Measurements from ENCODE around the gene TSC2.

The TSC2 gene

DNA sequence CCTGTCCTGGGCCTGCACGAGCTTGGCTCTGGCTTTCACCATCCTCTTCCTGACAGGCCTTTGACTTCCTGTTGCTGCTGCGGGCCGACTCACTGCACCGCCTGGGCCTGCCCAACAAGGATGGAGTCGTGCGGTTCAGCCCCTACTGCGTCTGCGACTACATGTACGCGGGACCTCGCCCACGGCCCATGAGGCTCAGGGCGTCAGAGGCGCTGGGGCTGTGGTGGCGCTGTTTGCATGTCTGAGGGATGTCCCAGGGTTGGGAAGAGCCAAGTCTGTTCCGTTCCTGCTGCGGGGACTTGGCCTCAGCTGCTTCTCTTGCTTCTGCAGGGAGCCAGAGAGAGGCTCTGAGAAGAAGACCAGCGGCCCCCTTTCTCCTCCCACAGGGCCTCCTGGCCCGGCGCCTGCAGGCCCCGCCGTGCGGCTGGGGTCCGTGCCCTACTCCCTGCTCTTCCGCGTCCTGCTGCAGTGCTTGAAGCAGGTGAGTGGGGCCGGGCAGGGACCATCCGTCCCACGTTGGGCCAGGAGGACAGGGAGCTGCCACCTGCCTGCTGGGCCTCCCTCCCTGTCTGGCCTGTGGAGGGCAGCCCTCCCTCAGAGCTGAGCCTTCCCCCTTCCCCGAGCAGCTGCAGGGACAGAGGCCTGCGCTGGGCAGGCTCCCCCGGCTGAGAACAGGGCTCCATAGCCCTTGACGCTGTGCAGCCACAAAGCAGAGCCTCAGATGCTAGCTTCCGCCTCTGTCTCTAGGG lies 23.8 kb downstream of the TSC2 start:
- DNase-seq (ENCODE audit: low read depth) = no peak

DNA sequence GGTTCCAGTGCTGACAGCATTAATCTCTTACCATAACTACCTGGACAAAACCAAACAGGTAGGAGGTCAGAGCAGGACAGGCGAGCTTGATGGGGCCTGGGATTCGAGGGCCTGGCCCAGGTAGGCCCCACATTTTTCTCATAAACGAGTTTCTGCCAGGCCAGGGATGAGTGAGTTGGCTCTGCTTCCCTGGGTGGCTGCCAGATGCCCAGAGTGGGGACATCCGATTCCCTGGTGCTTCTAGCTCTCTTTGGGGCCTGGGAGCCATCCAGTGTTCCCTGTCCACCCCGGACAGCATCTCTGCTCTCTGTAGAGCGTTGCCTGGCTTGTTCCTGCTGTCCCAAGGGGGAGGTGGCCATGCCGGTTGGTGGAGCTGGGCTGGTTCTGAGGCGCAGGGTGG lies 25.1 kb downstream of the TSC2 start:
- no peak for DNase-seq (ENCODE audit: low read depth)

DNA sequence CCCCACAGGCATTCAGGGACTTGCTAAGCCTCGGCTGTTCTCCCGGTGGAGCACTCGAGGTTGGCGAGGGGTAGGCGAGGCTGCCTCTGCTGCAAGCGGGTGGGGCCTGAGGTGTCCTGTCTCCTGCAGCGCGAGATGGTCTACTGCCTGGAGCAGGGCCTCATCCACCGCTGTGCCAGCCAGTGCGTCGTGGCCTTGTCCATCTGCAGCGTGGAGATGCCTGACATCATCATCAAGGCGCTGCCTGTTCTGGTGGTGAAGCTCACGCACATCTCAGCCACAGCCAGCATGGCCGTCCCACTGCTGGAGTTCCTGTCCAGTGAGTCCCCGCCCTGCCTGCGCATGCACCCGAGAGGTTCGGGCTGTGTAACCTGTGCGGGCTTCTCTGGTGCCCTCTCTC lies 26.3 kb downstream of the TSC2 start:
- no peak for DNase-seq (ENCODE audit: low read depth)

DNA sequence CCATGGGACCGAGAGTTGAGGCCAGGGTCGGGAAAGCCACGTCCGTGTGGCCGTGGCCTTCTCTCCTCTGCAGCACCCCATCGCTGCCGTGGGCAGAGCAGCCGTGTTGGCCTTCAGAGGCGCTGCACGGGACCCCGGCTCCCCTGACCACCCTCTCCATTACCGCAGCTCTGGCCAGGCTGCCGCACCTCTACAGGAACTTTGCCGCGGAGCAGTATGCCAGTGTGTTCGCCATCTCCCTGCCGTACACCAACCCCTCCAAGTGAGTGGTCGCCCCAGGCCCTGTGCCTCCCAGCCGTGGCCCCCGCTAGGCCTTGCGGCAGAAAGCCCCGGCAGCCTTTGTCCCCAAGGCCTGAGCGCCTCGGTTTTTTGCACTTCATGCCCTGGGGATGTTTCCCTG lies 27.8 kb downstream of the TSC2 start:
- no peak for DNase-seq (ENCODE audit: low read depth)

DNA sequence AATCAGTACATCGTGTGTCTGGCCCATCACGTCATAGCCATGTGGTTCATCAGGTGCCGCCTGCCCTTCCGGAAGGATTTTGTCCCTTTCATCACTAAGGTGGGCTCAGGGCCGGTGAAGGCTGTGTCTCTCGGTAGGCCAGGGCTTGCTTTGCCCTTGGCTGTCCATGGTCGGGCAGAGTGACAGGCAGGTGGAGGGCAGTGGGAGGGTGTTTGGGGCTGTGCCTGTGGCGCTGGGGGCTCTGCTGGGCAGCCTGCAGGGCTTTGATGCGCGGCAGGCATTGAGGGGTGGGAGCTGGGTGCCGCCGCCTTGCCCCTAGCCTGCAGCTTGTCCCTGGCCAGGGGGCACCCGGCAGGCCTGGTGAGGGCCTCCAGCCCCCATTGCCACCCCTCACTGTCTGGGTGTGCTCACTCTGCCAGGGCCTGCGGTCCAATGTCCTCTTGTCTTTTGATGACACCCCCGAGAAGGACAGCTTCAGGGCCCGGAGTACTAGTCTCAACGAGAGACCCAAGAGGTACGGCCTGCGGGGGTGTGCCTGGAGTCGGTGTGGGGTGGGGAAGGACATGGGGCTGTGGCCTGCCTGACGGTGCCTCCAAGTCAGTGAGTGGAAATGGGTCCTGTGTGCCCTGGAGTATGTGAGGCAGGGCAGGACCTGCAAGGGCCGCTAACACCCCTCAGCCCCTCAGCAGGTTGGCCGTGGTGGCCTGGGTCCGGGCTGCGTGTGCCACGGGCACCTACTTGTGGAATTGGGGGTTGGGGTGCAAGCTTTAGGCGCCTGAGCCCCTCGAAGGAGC lies 28.5 kb downstream of the TSC2 start:
- no peak for DNase-seq (ENCODE audit: low read depth)

DNA sequence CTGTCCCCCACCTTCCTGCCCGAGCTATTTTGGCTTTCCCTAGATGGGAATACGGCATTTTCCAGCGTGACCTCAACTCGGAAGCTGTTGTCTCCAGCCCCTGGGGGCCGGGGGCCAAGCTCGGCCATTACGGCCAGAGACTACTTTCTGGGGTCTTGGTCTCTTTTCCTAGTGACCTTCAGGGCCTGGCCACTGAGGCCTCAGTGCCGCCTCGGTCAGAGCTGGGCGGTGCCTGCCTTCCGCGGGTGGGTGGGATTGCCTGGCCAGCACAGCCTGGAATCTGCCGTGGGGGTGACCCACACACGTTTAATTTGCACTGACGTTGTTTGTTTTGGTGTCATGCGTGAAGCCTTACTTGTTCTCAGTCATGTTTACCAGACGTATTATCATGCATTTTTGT lies 29.2 kb downstream of the TSC2 start:
- no peak for DNase-seq (ENCODE audit: low read depth)

DNA sequence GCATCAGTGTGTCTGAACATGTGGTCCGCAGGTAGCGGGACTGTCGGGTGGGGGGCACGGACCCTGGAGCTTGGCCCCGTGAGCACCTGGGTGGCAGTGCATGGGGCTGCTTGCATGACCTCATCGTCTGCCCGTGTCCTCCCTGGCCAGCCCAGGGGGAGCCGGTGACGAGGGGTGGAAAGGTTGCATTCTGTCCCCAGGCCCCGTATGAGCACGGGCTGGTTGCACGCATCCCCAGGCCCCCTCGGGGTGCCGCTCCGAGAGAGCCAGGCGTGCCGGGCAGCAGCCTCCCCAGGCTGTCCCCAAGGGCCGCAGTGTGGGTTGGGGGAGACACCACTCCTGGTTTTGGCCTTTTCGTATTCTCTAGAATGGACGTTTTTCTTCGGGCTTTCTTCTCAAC lies 29.9 kb downstream of the TSC2 start:
- no peak for DNase-seq (ENCODE audit: low read depth)

DNA sequence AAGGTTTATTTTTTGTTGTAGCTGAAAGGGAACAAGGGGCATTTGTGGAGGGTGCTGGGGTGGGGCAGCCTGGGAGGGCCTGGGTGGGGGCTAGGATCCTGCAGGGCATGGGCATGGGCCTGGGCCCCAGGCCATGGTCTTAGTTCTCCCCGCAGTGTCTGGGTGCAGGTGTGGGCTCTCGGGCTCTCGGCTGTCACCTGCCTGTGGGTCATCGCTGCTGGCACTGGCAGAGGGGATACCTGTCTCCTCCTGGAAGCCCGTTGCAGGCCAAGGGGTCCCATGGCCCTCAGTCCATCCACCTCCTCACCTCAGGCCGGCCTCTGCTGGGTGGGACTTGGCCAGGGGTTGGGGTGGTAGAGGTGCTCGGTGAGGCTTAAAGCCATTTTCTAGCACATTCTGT lies 30.3 kb downstream of the TSC2 start:
- DNase-seq (ENCODE audit: low read depth) = no peak

DNA sequence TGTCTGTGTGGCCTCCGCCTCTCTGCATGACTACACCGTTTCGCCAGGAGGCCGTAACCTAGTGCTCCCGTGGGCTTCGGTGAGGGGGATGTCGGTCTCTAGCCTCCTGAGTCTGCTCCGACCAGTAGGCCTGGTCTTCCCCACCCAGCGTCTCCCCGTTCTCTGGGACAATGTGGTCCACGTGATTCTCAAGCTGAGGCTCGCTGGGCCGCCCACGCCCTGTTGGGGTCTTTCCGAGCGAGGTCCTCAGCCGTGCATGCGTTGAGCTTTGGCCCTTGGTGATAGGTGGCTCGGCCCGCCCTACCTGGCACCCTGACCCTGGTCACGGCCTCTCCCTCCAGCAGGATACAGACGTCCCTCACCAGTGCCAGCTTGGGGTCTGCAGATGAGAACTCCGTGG lies 30.9 kb downstream of the TSC2 start:
- DNase-seq (ENCODE audit: low read depth) = no peak

DNA sequence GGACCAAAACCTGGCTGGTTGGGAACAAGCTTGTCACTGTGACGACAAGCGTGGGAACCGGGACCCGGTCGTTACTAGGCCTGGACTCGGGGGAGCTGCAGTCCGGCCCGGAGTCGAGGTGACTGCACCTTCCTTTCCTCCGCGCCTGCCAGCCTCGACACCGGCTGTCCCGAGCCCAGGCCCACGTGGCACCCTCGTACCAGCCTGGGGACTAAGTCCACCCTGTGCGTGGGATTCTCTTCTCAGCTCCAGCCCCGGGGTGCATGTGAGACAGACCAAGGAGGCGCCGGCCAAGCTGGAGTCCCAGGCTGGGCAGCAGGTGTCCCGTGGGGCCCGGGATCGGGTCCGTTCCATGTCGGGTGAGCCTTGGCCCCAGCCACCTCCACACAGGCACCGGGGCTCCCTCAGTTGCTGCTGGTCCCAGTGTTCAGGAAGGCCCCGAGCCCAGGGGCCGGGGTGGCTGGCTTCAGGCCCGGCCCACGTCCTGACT lies 31.6 kb downstream of the TSC2 start:
- no peak for DNase-seq (ENCODE audit: low read depth)

DNA sequence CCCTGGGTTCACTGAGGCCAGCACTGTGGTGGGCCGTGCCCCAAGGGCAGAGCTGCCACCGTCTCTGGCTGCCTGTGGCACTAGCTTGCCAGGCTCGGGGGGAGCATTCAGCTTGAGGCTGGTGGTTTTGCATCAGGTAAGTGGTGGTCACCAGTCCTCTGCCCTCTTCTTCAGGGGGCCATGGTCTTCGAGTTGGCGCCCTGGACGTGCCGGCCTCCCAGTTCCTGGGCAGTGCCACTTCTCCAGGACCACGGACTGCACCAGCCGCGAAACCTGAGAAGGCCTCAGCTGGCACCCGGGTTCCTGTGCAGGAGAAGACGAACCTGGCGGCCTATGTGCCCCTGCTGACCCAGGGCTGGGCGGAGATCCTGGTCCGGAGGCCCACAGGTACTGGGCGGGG lies 32.2 kb downstream of the TSC2 start:
- DNase-seq (ENCODE audit: low read depth) = no peak

DNA sequence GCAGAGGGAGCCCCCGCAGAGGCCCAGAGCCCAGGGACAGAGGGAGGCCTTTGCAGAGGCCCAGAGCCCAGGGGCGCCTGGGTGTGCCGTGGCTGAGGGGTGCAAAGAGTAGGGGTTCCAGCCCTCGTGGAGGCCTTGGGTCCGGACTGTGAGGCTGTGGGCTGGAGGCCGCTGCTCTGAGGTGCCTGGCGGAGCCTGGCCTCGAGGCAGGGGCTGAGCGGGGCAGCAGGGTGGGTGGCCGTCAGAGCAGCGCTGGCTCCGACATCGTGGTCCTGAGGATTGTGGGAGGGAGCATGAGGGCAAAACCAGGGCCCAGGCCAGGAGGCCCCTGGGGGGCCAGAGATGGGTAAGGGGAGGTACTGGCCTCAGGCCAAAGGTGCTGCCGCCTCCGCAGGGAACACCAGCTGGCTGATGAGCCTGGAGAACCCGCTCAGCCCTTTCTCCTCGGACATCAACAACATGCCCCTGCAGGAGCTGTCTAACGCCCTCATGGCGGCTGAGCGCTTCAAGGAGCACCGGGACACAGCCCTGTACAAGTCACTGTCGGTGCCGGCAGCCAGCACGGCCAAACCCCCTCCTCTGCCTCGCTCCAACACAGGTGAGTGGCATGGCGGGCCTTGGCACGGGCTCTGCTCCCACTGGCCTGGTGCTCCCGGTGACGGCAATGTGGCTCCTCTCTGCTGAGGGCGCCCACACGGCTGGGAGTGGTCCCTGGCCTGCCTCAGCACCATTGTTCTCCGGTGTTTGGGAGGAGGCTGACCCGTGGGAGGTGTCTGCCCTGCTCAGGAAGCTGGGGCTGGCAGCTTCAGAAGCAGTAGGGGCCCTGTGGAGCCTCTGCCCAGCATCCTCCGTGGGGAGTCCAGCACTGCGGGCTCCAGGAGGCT lies 33.7 kb downstream of the TSC2 start:
- DNase-seq (ENCODE audit: low read depth) = no peak

DNA sequence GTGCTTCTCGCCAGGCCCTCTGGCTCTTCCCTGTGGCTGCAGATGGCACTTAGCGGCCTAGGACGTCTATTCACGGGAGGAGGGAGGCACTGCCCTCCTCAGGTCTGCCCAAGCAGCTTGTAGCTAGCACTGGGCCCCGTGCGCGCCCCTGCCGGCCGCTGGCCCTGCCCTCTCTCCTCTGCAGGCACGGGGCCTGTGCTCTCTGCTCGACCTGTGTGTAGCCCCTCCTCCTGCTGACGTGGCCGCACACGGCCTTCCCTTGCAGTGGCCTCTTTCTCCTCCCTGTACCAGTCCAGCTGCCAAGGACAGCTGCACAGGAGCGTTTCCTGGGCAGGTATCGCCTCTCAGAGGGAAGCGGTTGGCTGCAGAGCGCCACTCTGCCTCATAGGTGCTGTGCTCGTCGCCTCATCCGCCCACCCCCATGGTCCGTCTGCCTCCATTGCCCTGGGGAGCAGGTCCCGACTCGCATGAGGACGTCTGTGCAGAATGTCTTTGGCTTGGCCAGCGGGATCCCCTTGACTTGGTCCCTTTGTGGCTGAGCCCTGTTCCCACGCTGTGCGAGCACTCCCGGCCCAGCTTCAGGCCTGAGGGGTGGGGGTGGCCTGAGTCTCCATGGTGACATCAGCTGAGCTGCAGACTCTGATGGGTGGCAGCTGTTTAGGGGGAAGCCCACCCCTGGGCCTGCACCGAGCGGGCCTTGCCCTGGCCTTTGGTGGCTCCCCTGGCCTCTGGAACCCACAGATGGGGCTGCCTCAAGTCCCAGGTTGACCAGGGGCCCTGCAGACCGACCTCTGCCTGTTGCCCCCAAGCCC lies 34.6 kb downstream of the TSC2 start:
- DNase-seq (ENCODE audit: low read depth) = no peak

DNA sequence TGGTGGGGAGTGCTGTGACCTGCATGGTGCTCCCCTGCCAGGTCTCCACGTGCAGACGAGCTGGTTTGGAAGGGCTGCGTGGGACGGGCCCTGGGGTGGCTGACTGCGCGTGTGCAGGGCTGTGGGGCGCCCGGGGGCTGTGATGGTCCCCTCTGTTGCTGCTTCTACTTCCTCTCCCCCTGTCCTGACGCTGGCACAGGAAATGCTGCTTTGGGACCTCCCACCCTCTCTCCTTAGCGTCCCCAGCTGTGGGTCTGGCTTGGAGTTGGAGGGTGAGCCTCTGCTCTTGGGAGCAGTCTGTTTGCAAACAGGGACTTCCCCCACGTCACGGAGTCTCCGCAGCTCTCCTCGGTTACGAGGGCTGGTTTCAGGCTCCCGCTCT lies 35.2 kb downstream of the TSC2 start:
- no peak for DNase-seq (ENCODE audit: low read depth)

DNA sequence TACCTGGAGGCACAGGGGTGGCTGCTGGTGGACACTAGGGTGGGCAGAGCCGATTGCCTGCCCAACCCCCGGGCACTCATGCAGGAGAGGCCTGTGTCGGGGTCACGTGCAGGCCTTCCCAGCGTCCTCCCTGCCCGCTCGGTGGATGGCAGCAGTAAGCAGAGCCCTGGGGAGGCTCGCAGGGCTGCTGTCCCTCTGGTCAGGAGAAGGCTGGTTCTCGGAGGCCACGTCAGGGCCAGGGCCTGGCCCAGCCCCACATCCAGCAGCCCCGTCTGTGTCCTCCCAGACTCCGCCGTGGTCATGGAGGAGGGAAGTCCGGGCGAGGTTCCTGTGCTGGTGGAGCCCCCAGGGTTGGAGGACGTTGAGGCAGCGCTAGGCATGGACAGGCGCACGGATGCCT lies 35.6 kb downstream of the TSC2 start:
- DNase-seq (ENCODE audit: low read depth) = no peak

DNA sequence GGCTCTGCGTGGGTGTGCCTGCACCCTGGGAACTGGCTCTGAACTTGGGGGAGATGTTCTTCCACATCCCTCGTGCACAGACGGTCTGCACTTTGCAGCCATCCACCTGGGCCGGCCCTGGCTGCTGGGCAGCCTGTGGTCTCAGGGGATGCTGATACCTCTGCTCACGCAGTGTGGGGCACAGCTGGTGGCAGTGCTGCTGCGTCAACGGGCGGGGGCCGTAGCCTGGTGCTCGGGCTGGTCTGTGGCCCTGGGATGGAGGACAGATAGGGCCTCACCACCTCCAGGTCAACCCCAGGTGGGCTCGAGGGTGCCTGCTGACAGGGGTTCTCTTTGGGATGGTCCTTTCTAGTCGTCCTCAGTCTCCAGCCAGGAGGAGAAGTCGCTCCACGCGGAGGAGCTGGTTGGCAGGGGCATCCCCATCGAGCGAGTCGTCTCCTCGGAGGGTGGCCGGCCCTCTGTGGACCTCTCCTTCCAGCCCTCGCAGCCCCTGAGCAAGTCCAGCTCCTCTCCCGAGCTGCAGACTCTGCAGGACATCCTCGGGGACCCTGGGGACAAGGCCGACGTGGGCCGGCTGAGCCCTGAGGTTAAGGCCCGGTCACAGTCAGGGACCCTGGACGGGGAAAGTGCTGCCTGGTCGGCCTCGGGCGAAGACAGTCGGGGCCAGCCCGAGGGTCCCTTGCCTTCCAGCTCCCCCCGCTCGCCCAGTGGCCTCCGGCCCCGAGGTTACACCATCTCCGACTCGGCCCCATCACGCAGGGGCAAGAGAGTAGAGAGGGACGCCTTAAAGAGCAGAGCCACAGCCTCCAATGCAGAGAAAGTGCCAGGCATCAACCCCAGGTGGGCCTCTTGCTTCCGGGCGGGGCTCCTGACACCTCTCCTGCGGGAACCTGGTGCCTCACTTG lies 36.3 kb downstream of the TSC2 start:
- no peak for DNase-seq (ENCODE audit: low read depth)

DNA sequence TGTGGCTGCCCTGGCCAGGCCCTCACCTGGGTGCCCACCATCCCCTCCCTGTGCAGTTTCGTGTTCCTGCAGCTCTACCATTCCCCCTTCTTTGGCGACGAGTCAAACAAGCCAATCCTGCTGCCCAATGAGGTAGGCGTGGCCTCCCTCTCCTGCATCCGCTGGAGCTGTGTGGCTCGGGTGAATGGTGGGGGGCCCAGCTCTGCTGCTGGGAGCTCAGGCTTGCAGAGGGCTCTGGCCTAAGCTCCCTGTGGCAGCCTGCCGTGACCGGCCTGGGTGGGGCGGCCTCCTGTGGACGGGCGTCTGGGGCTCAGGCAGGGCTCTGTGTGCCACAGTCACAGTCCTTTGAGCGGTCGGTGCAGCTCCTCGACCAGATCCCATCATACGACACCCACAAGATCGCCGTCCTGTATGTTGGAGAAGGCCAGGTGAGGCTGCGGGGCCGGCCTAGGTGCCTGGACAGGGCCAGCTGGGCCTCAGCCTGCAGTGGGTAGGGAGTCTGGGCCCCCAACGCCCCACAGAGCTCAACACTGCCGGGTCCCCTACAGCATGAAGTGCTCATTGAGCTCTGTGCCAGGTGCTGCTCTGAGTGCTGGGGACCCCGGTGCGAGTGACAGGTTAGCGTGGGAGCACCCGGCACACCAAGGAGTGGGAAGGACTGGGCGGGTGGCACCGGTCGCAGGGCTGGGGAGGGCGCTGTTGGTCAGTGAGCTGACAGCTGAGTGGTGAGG lies 37.3 kb downstream of the TSC2 start:
- DNase-seq (ENCODE audit: low read depth) = no peak

DNA sequence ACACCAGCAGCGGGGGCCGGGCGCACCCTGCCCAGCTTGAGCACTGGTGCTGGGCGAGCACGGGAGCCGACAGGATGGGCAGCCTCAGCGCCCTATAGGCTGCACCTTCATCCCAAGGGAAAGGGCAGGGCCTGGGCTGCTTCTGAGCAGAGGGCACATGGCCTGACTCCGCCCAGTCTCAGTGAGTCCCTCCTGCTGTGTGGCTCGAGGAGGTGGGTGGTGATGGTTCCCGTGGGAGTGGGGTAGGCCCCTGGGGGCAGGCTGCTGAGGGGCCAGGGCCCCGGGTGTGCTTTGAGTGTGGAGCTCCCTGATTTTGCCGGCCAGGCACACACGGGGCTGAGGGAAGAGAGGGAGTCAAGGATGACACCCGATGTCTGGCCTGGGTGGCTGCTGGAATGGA lies 37.9 kb downstream of the TSC2 start:
- no peak for DNase-seq (ENCODE audit: low read depth)

DNA sequence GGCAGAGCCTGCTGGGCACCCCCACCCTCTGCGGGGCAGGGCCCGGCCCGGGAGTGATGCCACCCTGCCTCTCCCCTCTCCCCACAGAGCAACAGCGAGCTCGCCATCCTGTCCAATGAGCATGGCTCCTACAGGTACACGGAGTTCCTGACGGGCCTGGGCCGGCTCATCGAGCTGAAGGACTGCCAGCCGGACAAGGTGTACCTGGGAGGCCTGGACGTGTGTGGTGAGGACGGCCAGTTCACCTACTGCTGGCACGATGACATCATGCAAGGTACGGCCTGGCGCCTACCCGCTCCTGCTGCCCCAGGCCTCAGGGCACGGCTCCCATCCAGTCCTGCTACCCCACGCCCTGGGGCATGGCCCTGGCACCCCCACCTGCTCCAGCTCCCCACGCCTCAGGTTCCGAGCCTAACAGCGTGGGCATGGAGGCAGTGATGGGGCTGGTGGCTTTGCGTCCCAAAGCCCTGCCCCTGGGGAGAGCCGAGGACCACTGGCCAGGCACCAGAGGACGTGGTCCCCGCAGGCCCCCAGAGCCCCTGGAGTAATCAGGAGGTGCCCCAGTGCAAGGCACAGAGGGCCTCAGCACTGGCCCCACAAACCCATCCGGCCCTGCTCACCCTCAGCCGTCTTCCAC lies 38.4 kb downstream of the TSC2 start:
- no peak for DNase-seq (ENCODE audit: low read depth)
